Loucy (cell line): ENCODE results near the gene CLNK.

Experiments used
- EZH2phosphoT487 ChIP-seq: fragments of 200-600 bp; IDR thresholded peaks from 2 replicates; pipeline ENCODE4 v1.6.1; 2018; ENCODE audit warnings: antibody characterized with exemption, mild to moderate bottlenecking, moderate library complexity, borderline replicate concordance
- TF ChIP-seq, protein P1 (sequence below): fragments of 200-600 bp; sonication (generic); conservative IDR thresholded peaks from 2 replicates; pipeline ENCODE4 v1.5.1; 2014; ENCODE audit warnings: mild to moderate bottlenecking, antibody characterized with exemption, low read length

DNA sequence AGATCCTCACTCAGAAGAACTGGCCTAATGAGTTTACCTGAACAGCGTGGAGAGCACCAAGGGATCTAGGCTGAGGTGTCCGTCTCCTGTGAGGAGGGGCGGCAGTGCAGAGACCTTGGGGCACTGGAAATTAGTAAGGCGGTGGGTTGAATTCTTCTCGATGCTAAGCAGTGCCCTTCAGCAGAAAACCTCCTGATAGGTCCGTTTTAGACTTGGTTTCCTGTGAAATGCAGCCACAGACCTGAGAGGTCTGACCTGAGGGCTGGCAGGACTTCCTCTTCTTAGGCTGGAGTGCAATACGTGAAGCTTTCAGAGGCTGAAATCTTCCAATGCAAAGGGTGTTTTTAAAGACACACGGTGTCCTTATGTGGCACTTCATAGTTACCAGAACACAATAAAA is at the start of gene CLNK:
- TF ChIP-seq, protein P1, sequence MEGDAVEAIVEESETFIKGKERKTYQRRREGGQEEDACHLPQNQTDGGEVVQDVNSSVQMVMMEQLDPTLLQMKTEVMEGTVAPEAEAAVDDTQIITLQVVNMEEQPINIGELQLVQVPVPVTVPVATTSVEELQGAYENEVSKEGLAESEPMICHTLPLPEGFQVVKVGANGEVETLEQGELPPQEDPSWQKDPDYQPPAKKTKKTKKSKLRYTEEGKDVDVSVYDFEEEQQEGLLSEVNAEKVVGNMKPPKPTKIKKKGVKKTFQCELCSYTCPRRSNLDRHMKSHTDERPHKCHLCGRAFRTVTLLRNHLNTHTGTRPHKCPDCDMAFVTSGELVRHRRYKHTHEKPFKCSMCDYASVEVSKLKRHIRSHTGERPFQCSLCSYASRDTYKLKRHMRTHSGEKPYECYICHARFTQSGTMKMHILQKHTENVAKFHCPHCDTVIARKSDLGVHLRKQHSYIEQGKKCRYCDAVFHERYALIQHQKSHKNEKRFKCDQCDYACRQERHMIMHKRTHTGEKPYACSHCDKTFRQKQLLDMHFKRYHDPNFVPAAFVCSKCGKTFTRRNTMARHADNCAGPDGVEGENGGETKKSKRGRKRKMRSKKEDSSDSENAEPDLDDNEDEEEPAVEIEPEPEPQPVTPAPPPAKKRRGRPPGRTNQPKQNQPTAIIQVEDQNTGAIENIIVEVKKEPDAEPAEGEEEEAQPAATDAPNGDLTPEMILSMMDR: no peak
- TF ChIP-seq EZH2phosphoT487: no peak
